K562 (cell line): Measurements from ENCODE around the gene ERBB4. TPM values are rescaled to one million over a fixed set of nuclear protein-coding genes. Genes with fewer than 3 reads are reported as not detected.

Experiments used
- ATAC-seq: fragments of 200-7000 bp; cut with Tn5 transposase; 3 replicates; pipeline ENCODE4 v1.9.1; 2020; ENCODE audit warnings: moderate library complexity
- BruUV-seq: library from RNA; stranded (reverse); fragments of 400-500 nt; replicated peaks from 2 replicates; lab custom pipeline; 2021; lab: Mats Ljungman, UMichigan
- CTCF ChIA-PET: fragments of 300-600 bp; formaldehyde crosslinking; extraction: SDS; loops from one replicate; lab custom pipeline; 2021; ENCODE audit warnings: low intra/inter-chr PET ratio; lab: Yijun Ruan, JAX
- POLR2A ChIA-PET: fragments of 300-600, 350-650 bp; sonication (Branson Sonifier 250); formaldehyde crosslinking; extraction: SDS; loops from one replicate; lab custom pipeline; 2021; ENCODE audit warnings: antibody characterized with exemption, inconsistent platforms; lab: Yijun Ruan, JAX
- DNase-seq, 4 experiments: peaks; one replicate each; pipeline versions ENCODE4 v3.0.0 to v3.0.0-alpha.2; 2011 to 2018; ENCODE audit warnings: low spot score in 3 of 4, mixed read lengths in 3 of 4; ENCODE audit errors: extremely low read depth in 1 of 4
- FAIRE-seq: peaks from 2 replicates; lab custom pipeline; 2011; peaks lifted over from hg19 to GRCh38; lab: Jason Lieb, UNC
- H2AFZ ChIP-seq: 2 replicates; pipeline ENCODE4 v1.6.0; 2011; ENCODE audit warnings: low read depth, low read length, control low read depth, inconsistent platforms
- H3K27ac ChIP-seq: fragments of 200-600 bp; 3 replicates; pipeline ENCODE4 v1.8.0; 2011; ENCODE audit warnings: low read depth, mild to moderate bottlenecking, control low read depth, inconsistent platforms, low read length, moderate library complexity, mixed read lengths; ENCODE audit errors: extremely low read depth
- H3K27me3 ChIP-seq, 2 experiments: fragments of 300-600 bp in 1 of 2; 2 replicates in 1 of 2; 3 replicates in 1 of 2; pipeline versions ENCODE4 v1.6.0 to v1.8.0; 2011; ENCODE audit warnings: inconsistent platforms in 2 of 2, low read length in 2 of 2, mild to moderate bottlenecking in 1 of 2, mixed read lengths in 1 of 2, moderate library complexity in 1 of 2; ENCODE audit not compliant: control insufficient read depth in 2 of 2, insufficient read depth in 2 of 2
- H3K36me3 ChIP-seq: fragments of 300-600 bp; 3 replicates; pipeline ENCODE4 v1.8.0; 2011; ENCODE audit warnings: mild to moderate bottlenecking, low read length, inconsistent platforms; ENCODE audit not compliant: control insufficient read depth, insufficient read depth
- H3K4me1 ChIP-seq, 2 experiments: fragments of 200-600 bp in 1 of 2; replicated peaks in 1 of 2; 2 replicates in 1 of 2; 3 replicates in 1 of 2; pipeline versions ENCODE4 v1.5.1 to v1.8.0; 2011; ENCODE audit warnings: inconsistent platforms in 2 of 2, low read length in 2 of 2, mild to moderate bottlenecking in 1 of 2, mixed read lengths in 1 of 2, moderate library complexity in 1 of 2; ENCODE audit not compliant: control insufficient read depth in 2 of 2, insufficient read depth in 2 of 2
- H3K4me2 ChIP-seq: 2 replicates; pipeline ENCODE4 v1.6.1; 2011; ENCODE audit warnings: low read length, control low read depth, inconsistent platforms, mixed read lengths; ENCODE audit not compliant: insufficient read depth
- H3K4me3 ChIP-seq: fragments of 200-600 bp; sonication (generic), shearing (Covaris generic); 2 replicates; pipeline ENCODE4 v1.5.1; 2016; ENCODE audit warnings: control low read depth, inconsistent platforms
- H3K79me2 ChIP-seq: fragments of 200-600 bp; 3 replicates; pipeline ENCODE4 v1.8.0; 2011; ENCODE audit warnings: low read length, inconsistent platforms; ENCODE audit not compliant: control insufficient read depth, insufficient read depth
- H3K9ac ChIP-seq, 2 experiments: 2 replicates each; pipeline versions ENCODE4 v1.6.0 to v1.6.1; 2011; ENCODE audit warnings: low read depth in 2 of 2, low read length in 2 of 2, control low read depth in 1 of 2, inconsistent platforms in 1 of 2, mild to moderate bottlenecking in 1 of 2, mixed read lengths in 1 of 2; ENCODE audit not compliant: insufficient read depth in 1 of 2
- H3K9me1 ChIP-seq: one replicate; pipeline ENCODE4 v1.6.0; 2011; ENCODE audit warnings: inconsistent platforms, mild to moderate bottlenecking, low read length, moderate library complexity; ENCODE audit not compliant: control insufficient read depth, insufficient read depth
- H3K9me3 ChIP-seq: replicated peaks from 2 replicates; pipeline ENCODE4 v1.5.1; 2011; ENCODE audit warnings: low read depth, low read length, inconsistent platforms; ENCODE audit not compliant: control insufficient read depth, insufficient read depth
- H4K20me1 ChIP-seq: replicated peaks from 2 replicates; pipeline ENCODE4 v1.6.1; 2011; ENCODE audit warnings: low read length, inconsistent platforms, mixed read lengths; ENCODE audit not compliant: control insufficient read depth, insufficient read depth
- BRCA1 ChIP-seq, 2 experiments: fragments of 450-650 bp in 1 of 2; sonication (generic) in 1 of 2; formaldehyde crosslinking in 1 of 2; IDR thresholded peaks; 2 replicates each; pipeline versions ENCODE4 v1.5.0 to v1.6.1; 2017 to 2020; ENCODE audit warnings: mild to moderate bottlenecking in 1 of 2, missing genetic modification reagents in 1 of 2
- CHAMP1 ChIP-seq: fragments of 450-650 bp; IDR thresholded peaks from 2 replicates; pipeline ENCODE4 v1.6.1; 2016; ENCODE audit warnings: mild to moderate bottlenecking
- E2F5 ChIP-seq: sonication (generic); formaldehyde crosslinking; IDR thresholded peaks from 2 replicates; pipeline ENCODE4 v1.8.0; 2022; ENCODE audit warnings: mild to moderate bottlenecking, missing genetic modification reagents
- HDAC3 ChIP-seq: fragments of 450-650 bp; IDR thresholded peaks from 2 replicates; pipeline ENCODE4 v1.6.1; 2018; ENCODE audit warnings: borderline replicate concordance, mild to moderate bottlenecking, moderate library complexity; ENCODE audit not compliant: partially characterized antibody
- KDM5B ChIP-seq: fragments of 200-600 bp; sonication (generic); IDR thresholded peaks from 2 replicates; pipeline ENCODE4 v1.6.1; 2012; ENCODE audit warnings: low read depth, mild to moderate bottlenecking, moderate library complexity, low read length, control low read depth, inconsistent platforms; ENCODE audit not compliant: insufficient replicate concordance
- MTA1 ChIP-seq: fragments of 450-650 bp; IDR thresholded peaks from 2 replicates; pipeline ENCODE4 v1.6.1; 2017; ENCODE audit warnings: borderline replicate concordance
- RCOR1 ChIP-seq, 2 experiments: IDR thresholded peaks; 2 replicates each; pipeline ENCODE4 v1.6.1; 2012; ENCODE audit warnings: low read depth in 2 of 2, low read length in 2 of 2, borderline replicate concordance in 1 of 2, improper control_type of control experiment in 1 of 2
- SREBF2 ChIP-seq: sonication (generic); formaldehyde crosslinking; IDR thresholded peaks from 2 replicates; pipeline ENCODE4 v1.4.0; 2020; ENCODE audit warnings: mild to moderate bottlenecking, missing genetic modification reagents
- ZBTB7A ChIP-seq: IDR thresholded peaks from 2 replicates; pipeline ENCODE4 v1.6.1; 2011; ENCODE audit warnings: low read depth, mild to moderate bottlenecking, low read length, moderate library complexity, borderline replicate concordance; ENCODE audit not compliant: control insufficient read depth
- ZNF140 ChIP-seq: fragments of 250-450 bp; sonication (Bioruptor Pico); IDR thresholded peaks from 2 replicates; pipeline ENCODE4 v1.8.0; 2021; ENCODE audit warnings: moderate library complexity, mild to moderate bottlenecking, inconsistent platforms
- ZNF280B ChIP-seq: fragments of 250-450 bp; sonication (Bioruptor Pico); IDR thresholded peaks from 2 replicates; pipeline ENCODE4 v1.5.1; 2021; ENCODE audit warnings: mild to moderate bottlenecking
- ZNF561 ChIP-seq: fragments of 450-650 bp; formaldehyde crosslinking; conservative IDR thresholded peaks from 2 replicates; pipeline ENCODE4 v1.4.0; 2020; ENCODE audit warnings: mild to moderate bottlenecking, moderate library complexity
- WGBS: fragments of 100-300 bp; shearing (Covaris generic); methylation state at CpG from one replicate; pipeline ENCODE4 v1.1.6; 2016; ENCODE audit warnings: low coverage, mixed read lengths; ENCODE audit not compliant: insufficient coverage; ENCODE audit errors: missing lambda C conversion rate; 5-methylcytosine and 5-hydroxymethylcytosine counted together
- in situ Hi-C: fragments of 300-500 bp; cut with MboI; formaldehyde crosslinking; loops from 4 replicates; pipeline ENCODE4 v1.15.0; 2018; ENCODE audit warnings: inconsistent platforms, mixed read lengths
- intact Hi-C: fragments of 100-400 bp; cut with micrococcal nuclease; formaldehyde crosslinking; loops from 2 replicates; pipeline ENCODE4 v1.14.2; 2022
- polyA plus RNA-seq, 8 experiments: library from polyadenylated mRNA; depleted of rRNA in 4 of 8; stranded (reverse) in 5 of 8; unstranded in 3 of 8; fragments of >200 nt; fragmentation: Nextera tagmentation in 2 of 8; fragmentation: Illumina TruSeq in 1 of 8; extraction: Ambion mirVana in 2 of 8; extraction: Trizol in 1 of 8; gene quantifications; 2 replicates each; pipeline versions ENCODE4 v1.2.1 to v1.2.3, GENCODE V29; 2011 to 2014; ENCODE audit warnings: inconsistent platforms in 1 of 8, missing spikeins in 1 of 8
- total RNA-seq, 7 experiments: library from RNA; depleted of rRNA in 6 of 7; stranded (reverse); fragments of >200 nt in 6 of 7; fragmentation: Illumina TruSeq in 2 of 7; extraction: Trizol in 2 of 7; gene quantifications; 2 replicates each; pipeline versions ENCODE4 v1.2.1 to v1.2.3, GENCODE V29; 2011 to 2021; ENCODE audit warnings: low replicate concordance in 1 of 7

The ERBB4 gene
- total and polyA plus RNA-seq, 9 of the 15 experiments (the other 6 are each of a cell fraction or from before 2014, with no cell fraction given): not detected

GRCh38 chr2:212520340-212520739, 18.3 kb downstream of the ERBB4 start:
- Histone ChIP-seq H3K4me2 (no peak overlapping the region), H3K36me3 (no peaks in the 10 kb centered on the region), H3K9me1 (no peaks in the 10 kb centered on the region), H3K9me3 (no peaks in the 10 kb centered on the region), H3K4me3 (no peak overlapping the region), H2AFZ (no peak overlapping the region), H4K20me1 (no peaks in the 10 kb centered on the region), H3K4me1 (no peaks in the 10 kb centered on the region), H3K9ac (no peak overlapping the region), H3K27ac (no peak overlapping the region), H3K27me3 (no peaks in the 10 kb centered on the region), H3K79me2 (no peaks in the 10 kb centered on the region)
- POLR2A ChIA-PET: no interaction called here
- no peak for DNase-seq
- no peak for ATAC-seq
- FAIRE-seq: no peak
- in situ Hi-C loops (no loop called here), intact Hi-C loops (no loop called here)
- CTCF ChIA-PET: no interaction called here
- no TSS peak for BruUV-seq
- 0% methylated on average over 2 of the region's 2 CpGs for WGBS
- TF ChIP-seq ZNF280B (no peak), KDM5B (no peak), ZNF140 (CRISPR knock-in tag) (no peak), CHAMP1 (no peak), SREBF2 (no peak), E2F5 (CRISPR knock-in tag) (no peak), ZBTB7A (no peak), MTA1 (no peak), HDAC3 (no peak), BRCA1 (IDR thresholded peaks at IDR 0.05) (no peak), BRCA1 (CRISPR knock-in tag; IDR thresholded peaks at IDR 0.05) (no peak), RCOR1 (IDR thresholded peaks at IDR 0.05; ENCODE audit: borderline replicate concordance in 1 of 2, low read depth in 2 of 2, low read length in 2 of 2) (no peak), ZNF561 (CRISPR knock-in tag) (no peak)
